Keratinocyte (primary cell): ENCODE measurements around the gene SMYD2. TPM values are rescaled to one million over a fixed set of nuclear protein-coding genes. Genes with fewer than 3 reads are reported as not detected.

Source experiments
- DNase-seq: peaks from one replicate; pipeline ENCODE4 v3.0.0-alpha.2; 2011; ENCODE audit warnings: low read depth, missing footprints, low spot score
- FAIRE-seq: peaks from 2 replicates; lab custom pipeline; 2011; peaks lifted over from hg19 to GRCh38; lab: Jason Lieb, UNC
- H2AFZ ChIP-seq: 2 replicates; pipeline ENCODE4 v1.6.0; 2012; ENCODE audit warnings: low read length, control low read depth, inconsistent platforms; ENCODE audit not compliant: control insufficient read depth
- H3K27ac ChIP-seq: 2 replicates; pipeline ENCODE4 v1.5.1; 2011; ENCODE audit warnings: low read length; ENCODE audit not compliant: control insufficient read depth, insufficient read depth
- H3K27me3 ChIP-seq: 3 replicates; pipeline ENCODE4 v1.6.0; 2011; ENCODE audit warnings: low read length; ENCODE audit not compliant: control insufficient read depth, insufficient read depth; ENCODE audit errors: extremely low read depth
- H3K36me3 ChIP-seq, 2 experiments: 2 replicates in 1 of 2; 3 replicates in 1 of 2; pipeline ENCODE4 v1.5.1; 2011; ENCODE audit warnings: low read length in 2 of 2, mild to moderate bottlenecking in 1 of 2; ENCODE audit not compliant: control insufficient read depth in 2 of 2, insufficient read depth in 2 of 2; ENCODE audit errors: extremely low read depth in 1 of 2
- H3K4me1 ChIP-seq: 3 replicates; pipeline ENCODE4 v1.5.1; 2011; ENCODE audit warnings: low read length; ENCODE audit not compliant: control insufficient read depth, insufficient read depth; ENCODE audit errors: extremely low read depth
- H3K4me2 ChIP-seq: 3 replicates; pipeline ENCODE4 v1.6.0; 2011; ENCODE audit warnings: low read depth, low read length; ENCODE audit not compliant: control insufficient read depth, insufficient read depth; ENCODE audit errors: extremely low read depth
- H3K4me3 ChIP-seq, 3 experiments: fragments of 200-600 bp in 1 of 3; sonication (generic) in 1 of 3; 2 replicates in 2 of 3; 3 replicates in 1 of 3; pipeline ENCODE4 v1.5.1; 2011 to 2016; ENCODE audit warnings: low read length in 3 of 3, mild to moderate bottlenecking in 3 of 3, control low read depth in 2 of 3, inconsistent platforms in 1 of 3, low read depth in 1 of 3, mixed read lengths in 1 of 3, mixed run types in 1 of 3, moderate library complexity in 1 of 3; ENCODE audit not compliant: control insufficient read depth in 2 of 3, insufficient read depth in 2 of 3; ENCODE audit errors: extremely low read depth in 1 of 3
- H3K79me2 ChIP-seq: 2 replicates; pipeline ENCODE4 v1.6.0; 2012; ENCODE audit warnings: low read length; ENCODE audit not compliant: control insufficient read depth, insufficient read depth
- H3K9ac ChIP-seq: 3 replicates; pipeline ENCODE4 v1.6.0; 2011; ENCODE audit warnings: low read length; ENCODE audit not compliant: control insufficient read depth, insufficient read depth; ENCODE audit errors: extremely low read depth
- H3K9me1 ChIP-seq: 3 replicates; pipeline ENCODE4 v1.6.0; 2011; ENCODE audit warnings: low read length; ENCODE audit not compliant: control insufficient read depth, insufficient read depth; ENCODE audit errors: extremely low read depth
- H3K9me3 ChIP-seq: 2 replicates; pipeline ENCODE4 v1.5.1; 2012; ENCODE audit warnings: low read depth, low read length; ENCODE audit not compliant: control insufficient read depth
- H4K20me1 ChIP-seq: 3 replicates; pipeline ENCODE4 v1.6.0; 2011; ENCODE audit warnings: low read length; ENCODE audit not compliant: control insufficient read depth, insufficient read depth; ENCODE audit errors: extremely low read depth
- CTCF ChIP-seq, 3 experiments: IDR thresholded peaks in 1 of 3; conservative IDR thresholded peaks in 1 of 3; optimal IDR thresholded peaks in 1 of 3; 2 replicates in 2 of 3; 3 replicates in 1 of 3; pipeline versions ENCODE3 to v1.5.1; 2011; ENCODE audit warnings: low read length in 3 of 3, mild to moderate bottlenecking in 3 of 3, moderate library complexity in 2 of 3, control low read depth in 1 of 3, inconsistent platforms in 1 of 3; ENCODE audit not compliant: insufficient read depth in 2 of 3; ENCODE audit errors: extremely low read depth in 1 of 3
- EZH2 ChIP-seq: IDR thresholded peaks from one replicate; pipeline ENCODE4 v1.6.1; 2012; ENCODE audit warnings: inconsistent platforms, mild to moderate bottlenecking, low read length, moderate library complexity
- dilution Hi-C: fragments of 300-500 bp; cut with MboI; formaldehyde crosslinking; loops from one replicate; pipeline ENCODE4 v1.7.0; 2020; ENCODE audit warnings: low sequenced_read_pairs; ENCODE audit not compliant: extremely low pct_ligation_motif_present
- polyA plus RNA-seq, 5 experiments: library from polyadenylated mRNA; depleted of rRNA in 3 of 5; stranded (reverse) in 3 of 5; stranded (forward) in 1 of 5; unstranded in 1 of 5; fragments of >200 nt; gene quantifications; 1 replicate in 1 of 5; 2 replicates in 3 of 5; 3 replicates in 1 of 5; pipeline versions ENCODE4 v1.2.1 to v1.2.3, GENCODE V29; 2011 to 2012; ENCODE audit warnings: missing spikeins in 2 of 5, low read depth in 1 of 5, low replicate concordance in 1 of 5

SMYD2 gene
- polyA plus RNA-seq, 1 donor (not counting 4 experiments of a cell fraction or from before 2014, with no cell fraction given): 75.5 TPM

DNA sequence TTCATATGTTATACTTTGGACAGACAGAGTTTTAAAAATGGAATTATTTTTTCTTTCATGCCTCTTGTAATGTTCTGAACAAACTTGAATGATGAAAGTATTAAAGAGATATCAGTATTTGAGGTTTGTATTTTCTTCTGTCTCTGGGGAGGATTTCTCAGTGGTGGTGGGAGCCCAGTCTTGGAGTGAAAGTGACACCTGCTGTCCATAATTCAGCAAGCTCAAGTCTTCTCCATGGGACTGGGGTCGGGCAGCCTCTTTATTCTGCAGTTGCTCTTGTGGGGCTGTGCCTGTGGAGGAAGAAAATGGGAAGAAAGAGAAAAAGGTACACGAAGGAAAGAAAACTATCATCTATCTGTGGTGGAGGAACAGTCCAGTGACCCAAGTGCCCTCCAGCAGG is 56.1 kb downstream of the SMYD2 start:
- Histone ChIP-seq H3K9me3 (no peaks in the 10 kb centered on the region), H3K4me2 (no peak overlapping the region), H3K27me3 (no peaks in the 10 kb centered on the region), H3K9ac (no peak overlapping the region), H3K36me3 (peaks cover 3 to 9% of the 10 kb centered on the region in 2 experiments), H3K27ac (no peak overlapping the region), H3K4me3 (no peak overlapping the region), H3K79me2 (no peaks in the 10 kb centered on the region), H4K20me1 (no peaks in the 10 kb centered on the region), H3K4me1 (peaks cover 8% of the 10 kb centered on the region), H2AFZ (no peak overlapping the region), H3K9me1 (no peaks in the 10 kb centered on the region)
- DNase-seq (no peak), FAIRE-seq (peak; percentile 20)
- dilution Hi-C loops: no loop called here
- TF ChIP-seq CTCF (optimal IDR thresholded peaks at IDR 0.05 in 1 of 3, IDR thresholded peaks at IDR 0.05 in 1 of 3, conservative IDR thresholded peaks at IDR 0.05 in 1 of 3; ENCODE audit: extremely low read depth in 1 of 3, insufficient read depth in 2 of 3, low read length in 3 of 3): no peak
- TF ChIP-seq EZH2: no peak

DNA sequence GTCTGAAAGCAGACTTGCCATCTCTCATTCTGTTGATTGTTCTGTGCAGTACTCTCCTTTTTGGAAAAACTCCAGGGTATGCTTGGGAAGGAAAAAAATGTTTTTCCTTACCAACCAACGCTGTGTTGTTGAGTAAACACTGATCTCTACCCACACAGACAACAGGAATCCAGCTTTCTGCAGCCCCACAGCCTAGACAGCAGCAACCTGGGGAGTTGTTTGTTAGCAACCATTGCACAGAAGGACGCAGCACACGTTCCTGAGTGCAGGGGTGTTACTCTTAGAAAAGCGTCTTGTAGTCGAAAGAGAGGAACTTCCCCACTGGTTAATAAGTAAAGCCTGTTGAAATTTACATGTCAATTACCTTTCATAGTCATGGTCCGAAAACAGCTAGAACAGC is 56.6 kb downstream of the SMYD2 start:
- TF ChIP-seq CTCF (optimal IDR thresholded peaks at IDR 0.05 in 1 of 3, IDR thresholded peaks at IDR 0.05 in 1 of 3, conservative IDR thresholded peaks at IDR 0.05 in 1 of 3; ENCODE audit: extremely low read depth in 1 of 3, insufficient read depth in 2 of 3, low read length in 3 of 3) (no peak), EZH2 (no peak)
- H4K20me1 ChIP-seq: no peaks in the 10 kb centered on the region
- no peak overlapping the region for H3K4me2 ChIP-seq
- no peak overlapping the region for H2AFZ ChIP-seq
- dilution Hi-C loops: no loop called here
- no peaks in the 10 kb centered on the region for H3K9me3 ChIP-seq
- no peaks in the 10 kb centered on the region for H3K9me1 ChIP-seq
- H3K27me3 ChIP-seq: no peaks in the 10 kb centered on the region
- H3K4me3 ChIP-seq: no peak overlapping the region
- DNase-seq (no peak), FAIRE-seq (peak; percentile 26)
- H3K79me2 ChIP-seq: no peaks in the 10 kb centered on the region
- peaks cover 3 to 9% of the 10 kb centered on the region in 2 experiments for H3K36me3 ChIP-seq
- H3K4me1 ChIP-seq: peaks cover 3% of the 10 kb centered on the region
- H3K27ac ChIP-seq: no peak overlapping the region
- H3K9ac ChIP-seq: no peak overlapping the region
